Right renal cortex interstitium (tissue), 3 donors: ENCODE results near the gene APEX1. TPM values are rescaled to one million over a fixed set of nuclear protein-coding genes. Genes with fewer than 3 reads are reported as not detected.
A peak's percentile ranks its signal among the peaks of the same experiment; 100 is the strongest.
"Not testable (repeated sequence)": the region's sequence is repeated elsewhere in the genome, so short reads cannot be mapped to it uniquely, and the experiment has no call there.

Source experiments
- DNase-seq, 3 donors: peaks; one replicate each; pipeline ENCODE4 v3.0.0-alpha.2; 2013; ENCODE audit warnings: low read depth in 3 of 3, low spot score in 2 of 3
- polyA plus RNA-seq, 3 donors: library from polyadenylated mRNA; unstranded; fragments of 120-200 nt; gene quantifications; one replicate each; pipeline ENCODE4 v1.2.1, GENCODE V29; 2013; ENCODE audit not compliant: insufficient read length in 3 of 3

Gene APEX1
- polyA plus RNA-seq, 3 donors: 315 to 334 (median 325) TPM

- no peak for DNase-seq
Observed at GRCh38 chr14:20435582-20436362, 19.3 kb upstream of the APEX1 start, which contains the start of gene KLHL33. TSS of gene KLHL33 (minus strand) at chr14:20436166. CDS start at chr14:20435811, 355 bp downstream.

GRCh38 chr14:20436363-20436755, 18.7 kb upstream of the APEX1 start:
- no peak for DNase-seq

GRCh38 chr14:20438664-20439063, 16.4 kb upstream of the APEX1 start:
- no peak for DNase-seq

- no peak for DNase-seq
Observed at GRCh38 chr14:20440465-20440864, 14.6 kb upstream of the APEX1 start.

- no peak for DNase-seq
Observed at GRCh38 chr14:20440882-20441281, 14.1 kb upstream of the APEX1 start.

GRCh38 chr14:20441461-20441860, 13.6 kb upstream of the APEX1 start:
- DNase-seq: no peak

GRCh38 chr14:20443650-20444049, 11.4 kb upstream of the APEX1 start:
- not testable (repeated sequence) for DNase-seq

GRCh38 chr14:20446889-20447288, 8.1 kb upstream of the APEX1 start:
- DNase-seq: no peak

GRCh38 chr14:20452831-20453230, 2.2 kb upstream of the APEX1 start:
- not testable (repeated sequence) for DNase-seq

- no peak for DNase-seq
Observed at GRCh38 chr14:20455355-20456300, 602 bp downstream of the APEX1 start.

GRCh38 chr14:20456971-20457370, 1.9 kb downstream of the APEX1 start:
- no peak for DNase-seq

- no peak for DNase-seq
Observed at GRCh38 chr14:20458031-20458789, 3.2 kb downstream of the APEX1 start.

GRCh38 chr14:20460458-20461224, 5.6 kb downstream of the APEX1 start:
- DNase-seq: no peak

GRCh38 chr14:20461225-20462141, 6.5 kb downstream of the APEX1 start, which contains the start of gene PIP4P1:
TSS of gene PIP4P1 (minus strand) at chr14:20461434. CDS start at chr14:20461325, 109 bp downstream.
- DNase-seq: peak; percentile 96 to 99 (median 99)

- no peak for DNase-seq
Observed at GRCh38 chr14:20468764-20469241, 13.8 kb downstream of the APEX1 start.

GRCh38 chr14:20469242-20469889, 14.3 kb downstream of the APEX1 start, which contains the start of gene PNP:
TSS of gene PNP (plus strand) at chr14:20469406. CDS start at chr14:20469525, 119 bp downstream.
- peak in 1 of 3 donors; percentile 57 for DNase-seq

GRCh38 chr14:20469890-20470602, 15.0 kb downstream of the APEX1 start:
- no peak for DNase-seq

GRCh38 chr14:20470603-20470901, 15.5 kb downstream of the APEX1 start:
- DNase-seq: no peak
